MV-4-11 (cell line): ENCODE measurements around the gene ZC3H11A.

Experiments
- DNase-seq: peaks from one replicate; lab custom pipeline; 2025; lab: John Stamatoyannopoulos, UW

The ZC3H11A gene

DNA sequence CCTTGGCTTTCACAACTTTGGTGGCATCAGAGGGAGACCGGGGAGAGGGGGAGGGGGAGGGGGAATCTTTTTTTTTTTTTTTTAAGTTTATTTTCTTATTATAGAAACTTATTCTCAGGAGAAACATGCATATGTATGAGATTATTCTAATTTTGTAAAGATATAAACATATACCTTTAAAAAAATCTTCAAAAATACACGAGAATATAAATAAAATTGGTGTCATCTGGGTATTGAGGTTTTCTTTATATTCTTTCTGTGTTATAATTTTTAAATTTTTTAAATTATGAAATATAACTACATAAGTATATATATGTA lies 47.1 kb downstream of the ZC3H11A start:
- DNase-seq, result no peak

DNA sequence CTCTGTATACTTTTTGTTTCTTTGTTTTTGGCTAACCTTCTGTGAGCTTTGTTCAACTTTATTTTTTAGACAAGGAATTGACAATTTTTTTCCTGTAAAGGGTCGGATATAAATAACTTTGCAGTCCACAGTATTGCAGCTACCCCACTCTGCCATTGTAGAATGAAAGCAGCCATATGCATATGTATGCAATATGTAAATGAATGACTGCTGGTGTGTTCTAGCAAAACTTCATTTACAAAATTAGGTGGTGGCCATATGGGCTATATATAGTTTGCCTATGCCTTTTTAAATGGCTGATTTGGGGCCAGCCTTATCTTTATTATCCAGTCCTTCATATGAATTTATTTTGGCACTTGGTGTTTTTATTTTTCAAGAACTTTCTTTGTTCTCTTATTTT lies 48.0 kb downstream of the ZC3H11A start:
- DNase-seq, result no peak
